Astrocyte of the cerebellum (primary cell): ENCODE data around the gene SEZ6L.

Source experiments
- DNase-seq: peaks from one replicate; pipeline ENCODE4 v3.0.0-alpha.2; 2011; ENCODE audit warnings: low read depth
- H3K4me3 ChIP-seq: 2 replicates; pipeline ENCODE4 v1.5.1; 2011; ENCODE audit warnings: mild to moderate bottlenecking, low read depth, low read length, moderate library complexity
- CTCF ChIP-seq: IDR thresholded peaks from 2 replicates; pipeline ENCODE4 v1.5.1; 2012; ENCODE audit warnings: low read length, low read depth, moderate library complexity, mild to moderate bottlenecking; ENCODE audit errors: missing control alignments
- in situ Hi-C: cut with HindIII; loops from 2 replicates; pipeline ENCODE4 v1.10.0; 2017; ENCODE audit warnings: low sequenced_read_pairs

The SEZ6L gene

GRCh38 chr22:26229910-26230309, 60.6 kb downstream of the SEZ6L start:
- in situ Hi-C loops: no loop called here
- DNase-seq: no peak
- no peak overlapping the region for H3K4me3 ChIP-seq
- TF ChIP-seq CTCF: no peak

- no peak for TF ChIP-seq CTCF
- H3K4me3 ChIP-seq: no peak overlapping the region
- in situ Hi-C loops: no loop called here
- DNase-seq: no peak
Measured at GRCh38 chr22:26234296-26234695, 65.0 kb downstream of the SEZ6L start.

GRCh38 chr22:26235792-26236487, 66.7 kb downstream of the SEZ6L start:
- in situ Hi-C loops: no loop called here

GRCh38 chr22:26236991-26237390, 67.7 kb downstream of the SEZ6L start:
- no peak for TF ChIP-seq CTCF
- in situ Hi-C loops: no loop called here
- H3K4me3 ChIP-seq: no peak overlapping the region
- DNase-seq: no peak

More at GRCh38 chr22:26235792-26236487, 66.7 kb downstream of the SEZ6L start:
- no peak for DNase-seq
- TF ChIP-seq CTCF: no peak
- no peak overlapping the region for H3K4me3 ChIP-seq

- no peak for TF ChIP-seq CTCF
- H3K4me3 ChIP-seq: no peak overlapping the region
- in situ Hi-C loops: no loop called here
- no peak for DNase-seq
Measured at GRCh38 chr22:26238596-26238995, 69.3 kb downstream of the SEZ6L start.

- in situ Hi-C loops: no loop called here
- no peak overlapping the region for H3K4me3 ChIP-seq
- DNase-seq: no peak
- no peak for TF ChIP-seq CTCF
Measured at GRCh38 chr22:26239581-26239980, 70.3 kb downstream of the SEZ6L start.
